Erythroblast (primary cell): ENCODE data around the gene RASA2.

Experiments used
- DNase-seq, 2 experiments: peaks; one replicate each; lab custom pipeline; 2025; lab: John Stamatoyannopoulos, UW
- GATA1 ChIP-seq: IDR thresholded peaks from 2 replicates; pipeline ENCODE4 v1.6.1; 2011; ENCODE audit warnings: low read depth, mild to moderate bottlenecking, control low read depth, low read length, moderate library complexity
- POLR2A ChIP-seq: IDR thresholded peaks from 2 replicates; pipeline ENCODE4 v1.6.1; 2011; ENCODE audit warnings: mild to moderate bottlenecking, low read length

Gene RASA2

DNA sequence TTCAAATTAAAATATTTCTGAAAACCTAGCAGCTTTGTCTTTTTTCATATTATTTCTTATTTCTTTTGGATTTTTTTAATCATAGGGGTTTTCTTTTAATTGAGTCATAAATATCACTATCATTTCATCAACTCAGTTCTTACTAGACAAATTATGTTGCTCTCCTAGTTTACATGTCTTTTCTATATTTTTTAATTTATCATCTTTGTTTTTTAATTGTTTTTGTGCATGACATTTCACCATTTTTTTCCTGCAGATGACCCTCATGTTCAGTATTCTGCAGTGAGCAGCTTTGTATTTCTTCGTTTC, 89.9 kb downstream of the RASA2 start:
- no peak for DNase-seq
- TF ChIP-seq GATA1, result no peak
- TF ChIP-seq POLR2A, result no peak

- DNase-seq, result no peak
- TF ChIP-seq POLR2A (no peak), GATA1 (no peak)
Observed at GRCh38 chr3:141578202-141578973, 91.6 kb downstream of the RASA2 start.

DNA sequence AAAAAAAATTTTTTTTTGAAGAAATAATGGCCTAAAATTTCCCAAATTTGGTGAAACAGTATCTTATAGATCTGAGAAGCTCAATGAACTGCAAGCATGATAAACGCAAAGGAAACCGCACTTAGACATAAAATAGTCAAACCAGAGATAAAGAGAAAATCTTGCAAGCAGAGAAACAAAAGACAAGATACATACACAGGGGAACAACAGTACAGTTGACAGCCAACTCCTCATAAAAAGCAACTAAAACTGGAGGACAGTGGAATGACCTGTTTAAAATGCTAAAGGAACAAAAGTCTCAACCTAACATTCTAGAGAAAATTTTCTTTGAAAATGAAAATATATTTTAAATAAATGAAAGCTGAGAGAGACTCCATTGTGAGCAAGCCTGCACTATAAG, 107.5 kb downstream of the RASA2 start:
- TF ChIP-seq GATA1 (no peak), POLR2A (no peak)
- no peak for DNase-seq

- TF ChIP-seq POLR2A, result no peak
- no peak for TF ChIP-seq GATA1
Observed at GRCh38 chr3:141597931-141598330, 111.1 kb downstream of the RASA2 start.

DNA sequence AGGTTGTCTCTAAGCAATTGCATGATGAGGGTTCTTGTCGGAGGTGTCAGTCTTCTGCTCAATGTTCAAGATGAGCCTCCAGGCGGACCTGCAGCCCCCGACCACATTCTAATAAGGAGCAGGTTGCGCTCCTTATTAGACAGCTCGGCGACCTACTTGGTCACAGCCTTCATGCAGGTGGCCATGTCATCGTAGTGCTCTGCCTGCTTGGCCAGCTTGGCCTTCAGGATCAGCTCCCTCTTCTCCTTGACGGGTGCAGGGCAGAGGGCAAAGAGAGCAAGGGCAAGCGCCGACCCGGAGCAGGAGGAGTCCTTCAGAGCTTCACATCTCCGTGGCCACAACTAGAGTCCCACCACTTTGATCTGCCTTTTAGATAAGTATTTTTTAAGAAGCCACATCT, 113.5 kb downstream of the RASA2 start:
- DNase-seq, result no peak
- no peak for TF ChIP-seq POLR2A
- no peak for TF ChIP-seq GATA1

More at GRCh38 chr3:141597931-141598330, 111.1 kb downstream of the RASA2 start:
- DNase-seq, result no peak

GRCh38 chr3:141602706-141603105, 115.9 kb downstream of the RASA2 start:
- TF ChIP-seq POLR2A (no peak), GATA1 (no peak)
- no peak for DNase-seq

DNA sequence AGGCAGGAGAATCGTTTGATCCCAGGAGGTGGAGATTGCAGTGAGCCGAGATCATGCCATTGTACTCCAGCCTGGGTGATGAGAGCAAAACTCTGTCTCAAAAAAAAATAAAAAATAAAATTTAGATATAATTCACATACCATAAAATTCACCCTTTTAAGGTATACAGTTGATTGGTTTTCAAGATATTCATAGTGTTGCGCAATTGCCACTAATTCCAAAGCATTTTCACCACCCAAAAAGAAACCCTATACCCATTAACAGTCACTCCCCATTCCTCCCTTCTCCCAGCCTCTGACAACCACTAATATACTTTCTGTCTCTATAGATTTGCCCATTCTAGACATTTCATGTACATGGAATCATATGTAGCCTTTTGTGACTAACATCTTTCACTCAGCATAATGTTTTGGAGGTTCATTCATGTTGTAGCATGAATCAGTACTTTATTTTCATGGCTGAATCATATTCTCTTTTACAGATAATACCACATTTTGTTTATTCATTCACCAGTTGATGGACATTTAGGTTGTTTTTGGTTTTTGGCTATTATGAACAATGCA, 116.7 kb downstream of the RASA2 start:
- no peak for DNase-seq
- TF ChIP-seq GATA1 (no peak), POLR2A (no peak)

DNA sequence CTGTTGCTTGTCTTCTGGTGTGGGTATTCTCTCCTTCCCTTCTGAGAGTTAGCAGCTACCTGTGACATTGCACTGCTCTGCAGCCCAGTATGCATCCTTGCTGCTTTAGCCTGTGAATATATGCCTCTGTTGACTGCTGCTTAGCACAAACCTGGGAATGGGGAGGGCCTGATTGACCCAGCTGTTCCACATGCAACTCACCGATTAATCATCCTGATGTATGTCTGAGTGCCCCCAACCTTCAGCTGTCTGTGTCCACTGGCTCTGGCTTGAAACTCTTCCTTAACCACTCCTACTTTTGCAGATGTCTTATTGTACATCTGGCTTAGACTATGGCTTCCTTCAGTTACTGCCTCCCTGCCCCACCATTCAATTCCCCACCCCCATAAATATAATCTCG, 119.1 kb downstream of the RASA2 start:
- DNase-seq, result no peak
- TF ChIP-seq POLR2A (no peak), GATA1 (no peak)

DNA sequence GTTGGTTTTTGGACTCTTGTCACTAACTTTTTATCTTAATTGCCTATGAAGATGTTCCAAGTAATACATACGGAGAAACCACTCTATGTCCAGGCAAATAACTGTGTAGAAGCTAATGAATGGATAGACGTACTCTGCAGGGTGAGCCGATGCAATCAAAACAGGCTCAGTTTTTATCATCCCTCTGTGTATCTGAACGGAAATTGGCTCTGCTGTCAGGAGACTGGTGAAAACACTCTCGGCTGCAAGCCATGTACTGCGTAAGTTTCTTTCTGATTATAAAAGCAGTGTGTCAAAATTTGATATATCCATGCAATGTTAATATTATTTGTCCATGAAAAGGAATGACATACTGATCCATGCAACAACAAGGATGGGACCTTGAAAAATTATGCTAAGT, 121.6 kb downstream of the RASA2 start:
- TF ChIP-seq POLR2A, result no peak
- TF ChIP-seq GATA1, result no peak
- no peak for DNase-seq

- DNase-seq, result no peak
Observed at GRCh38 chr3:141610939-141611338, 124.1 kb downstream of the RASA2 start.

GRCh38 chr3:141618103-141618910, 131.5 kb downstream of the RASA2 start:
- TF ChIP-seq GATA1, result no peak
- no peak for TF ChIP-seq POLR2A
- DNase-seq, result no peak

More at GRCh38 chr3:141610939-141611338, 124.1 kb downstream of the RASA2 start:
- no peak for TF ChIP-seq POLR2A
- TF ChIP-seq GATA1, result no peak

GRCh38 chr3:141618938-141619337, 132.1 kb downstream of the RASA2 start:
- TF ChIP-seq GATA1, result no peak
- TF ChIP-seq POLR2A, result no peak
- no peak for DNase-seq

- no peak for TF ChIP-seq POLR2A
- TF ChIP-seq GATA1, result no peak
- DNase-seq, result no peak
Observed at GRCh38 chr3:141619450-141619849, 132.6 kb downstream of the RASA2 start.

DNA sequence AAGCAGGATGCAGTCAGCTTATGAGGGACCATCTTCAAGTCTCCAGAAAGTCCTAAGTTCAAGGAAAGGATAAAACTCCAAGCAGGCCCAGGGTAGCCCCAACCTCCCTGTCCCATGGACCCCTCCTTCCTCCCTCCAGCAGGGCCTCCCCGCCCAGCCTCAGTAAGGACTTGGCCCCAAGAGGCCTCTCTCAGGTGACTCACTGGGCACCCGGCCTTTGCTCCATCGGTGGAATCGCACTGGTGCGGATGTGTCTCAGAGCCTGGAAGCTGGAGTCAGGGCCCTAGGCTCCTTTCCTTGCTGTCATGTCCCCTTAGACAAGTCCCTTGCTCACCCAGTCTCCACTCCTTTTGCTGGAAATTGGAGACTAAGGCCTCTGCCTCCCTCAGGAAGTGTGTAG, 136.9 kb downstream of the RASA2 start:
- DNase-seq, result no peak
- TF ChIP-seq GATA1 (no peak), POLR2A (no peak)
